ENCODE results near the gene EHMT1.

EHMT1 gene

GRCh38 chr9:137610944-137611343 lies 7.9 kb upstream of the EHMT1 start:
- Histone ChIP-seq H3K4me3 (ENCODE audit: insufficient read depth, low read length, poor library complexity, severe bottlenecking) (no peak overlapping the region), H3K9ac (ENCODE audit: low read length) (no peak overlapping the region), H3K27ac (ENCODE audit: low read depth, low read length) (no peak overlapping the region), H3K9me3 (ENCODE audit: insufficient read depth, low read length) (no peaks in the 10 kb centered on the region), H3K79me2 (ENCODE audit: insufficient read depth, low read length) (no peaks in the 10 kb centered on the region), H2AFZ (ENCODE audit: low read depth, low read length, severe bottlenecking) (no peak overlapping the region), H3F3A (ENCODE audit: insufficient read depth) (no peaks in the 10 kb centered on the region), H3K36me3 (ENCODE audit: low read length) (no peaks in the 10 kb centered on the region), H3K4me2 (ENCODE audit: low read depth, low read length, poor library complexity, severe bottlenecking) (no peak overlapping the region), H4K20me1 (ENCODE audit: low read depth, low read length) (no peaks in the 10 kb centered on the region), H3K27me3 (ENCODE audit: low read length) (no peaks in the 10 kb centered on the region), H3K9me2 (replicated peaks; ENCODE audit: insufficient read depth, low read length) (no peaks in the 10 kb centered on the region)
- TF ChIP-seq CTCF (IDR thresholded peaks at IDR 0.05; ENCODE audit: insufficient read depth, low read length, poor library complexity, severe bottlenecking) (no peak), EZH2phosphoT487 (conservative IDR thresholded peaks at IDR 0.05; ENCODE audit: low read length) (no peak)

DNA sequence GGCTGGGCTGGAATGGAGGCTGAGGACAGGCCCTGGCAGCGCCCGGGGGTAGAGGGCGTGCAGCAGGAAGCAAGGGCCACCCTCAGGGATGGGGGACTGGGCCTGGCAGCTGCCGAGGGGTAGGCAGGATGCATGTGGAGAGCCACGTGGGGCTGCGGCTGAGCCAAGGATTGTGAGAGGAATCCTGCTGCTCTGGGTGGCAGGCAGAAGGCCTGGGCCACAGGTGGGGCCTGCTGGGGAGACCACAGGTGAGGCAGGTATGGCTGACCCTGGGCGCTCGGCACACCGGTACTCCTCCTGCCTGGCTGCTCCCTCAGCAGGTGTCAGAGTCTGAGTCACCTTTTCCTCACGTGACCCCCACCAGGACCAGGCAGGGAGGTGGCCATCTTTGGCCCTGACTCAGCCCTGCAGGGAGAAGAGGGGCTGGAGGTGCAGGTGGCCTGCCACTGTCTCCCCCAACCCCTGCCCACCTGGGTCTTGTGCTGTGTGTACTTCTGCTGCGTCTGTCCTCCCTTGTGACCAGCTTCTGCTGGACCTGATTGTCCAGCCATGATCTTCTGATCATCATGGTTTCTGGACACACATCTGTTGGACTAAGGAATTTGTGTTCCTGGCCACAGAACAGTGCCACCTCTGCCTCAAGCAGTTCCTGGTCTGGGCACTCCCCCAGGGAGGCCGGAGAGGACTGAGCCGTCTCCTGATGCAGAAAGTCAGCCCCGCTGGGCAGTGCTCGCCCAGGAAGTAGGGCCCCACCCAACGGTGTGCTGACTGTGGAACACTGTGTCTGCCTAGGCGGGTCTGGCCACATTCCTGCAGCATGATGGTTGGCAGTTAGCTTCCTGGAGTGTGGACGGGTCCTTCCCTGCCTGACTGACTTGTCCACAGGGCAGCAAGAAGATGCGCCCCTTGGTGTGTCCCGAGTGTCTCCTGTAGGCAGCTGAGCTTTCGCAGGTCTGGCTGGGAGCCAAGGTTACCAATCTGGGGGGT lies 6.9 kb upstream of the EHMT1 start:
- Histone ChIP-seq H3K79me2 (ENCODE audit: insufficient read depth, low read length) (no peaks in the 10 kb centered on the region), H2AFZ (ENCODE audit: low read depth, low read length, severe bottlenecking) (no peak overlapping the region), H3K9ac (ENCODE audit: low read length) (no peak overlapping the region), H3K27ac (ENCODE audit: low read depth, low read length) (no peak overlapping the region), H3K9me2 (replicated peaks; ENCODE audit: insufficient read depth, low read length) (no peaks in the 10 kb centered on the region), H3F3A (ENCODE audit: insufficient read depth) (no peaks in the 10 kb centered on the region), H4K20me1 (ENCODE audit: low read depth, low read length) (no peaks in the 10 kb centered on the region), H3K36me3 (ENCODE audit: low read length) (no peaks in the 10 kb centered on the region), H3K4me2 (ENCODE audit: low read depth, low read length, poor library complexity, severe bottlenecking) (no peak overlapping the region), H3K27me3 (ENCODE audit: low read length) (no peaks in the 10 kb centered on the region), H3K4me3 (ENCODE audit: insufficient read depth, low read length, poor library complexity, severe bottlenecking) (no peak overlapping the region), H3K9me3 (ENCODE audit: insufficient read depth, low read length) (no peaks in the 10 kb centered on the region)
- TF ChIP-seq EZH2phosphoT487 (conservative IDR thresholded peaks at IDR 0.05; ENCODE audit: low read length) (no peak), CTCF (IDR thresholded peaks at IDR 0.05; ENCODE audit: insufficient read depth, low read length, poor library complexity, severe bottlenecking) (no peak)

DNA sequence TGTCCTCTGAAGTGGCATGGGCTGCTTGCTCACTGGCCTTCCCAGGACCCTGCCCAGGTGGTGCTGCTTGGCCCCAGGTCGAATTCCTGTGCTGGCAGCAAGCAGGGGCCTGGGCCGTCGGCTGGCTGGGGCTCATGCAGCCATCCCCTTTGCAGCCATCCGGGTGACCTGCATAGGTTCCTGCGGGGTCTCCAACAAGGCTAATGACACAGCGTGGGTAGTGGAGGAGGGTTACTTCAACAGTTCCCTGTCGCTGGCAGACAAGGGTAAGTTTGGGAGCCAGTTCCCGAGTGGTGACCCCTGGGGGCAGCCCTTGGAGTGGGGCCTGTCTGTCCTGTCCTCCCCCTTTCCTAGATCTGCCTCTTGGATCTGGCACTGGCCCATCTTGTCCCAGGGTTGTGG lies 6.1 kb upstream of the EHMT1 start:
- no peak overlapping the region for H3K4me3 ChIP-seq (ENCODE audit: insufficient read depth, low read length, poor library complexity, severe bottlenecking)
- no peak overlapping the region for H3K27ac ChIP-seq (ENCODE audit: low read depth, low read length)

More for the DNA sequence above, 6.1 kb upstream of the EHMT1 start:
- Histone ChIP-seq H3F3A (ENCODE audit: insufficient read depth) (no peaks in the 10 kb centered on the region), H3K4me2 (ENCODE audit: low read depth, low read length, poor library complexity, severe bottlenecking) (no peak overlapping the region), H3K27me3 (ENCODE audit: low read length) (no peaks in the 10 kb centered on the region), H3K9me3 (ENCODE audit: insufficient read depth, low read length) (no peaks in the 10 kb centered on the region), H3K9me2 (replicated peaks; ENCODE audit: insufficient read depth, low read length) (no peaks in the 10 kb centered on the region), H2AFZ (ENCODE audit: low read depth, low read length, severe bottlenecking) (no peak overlapping the region), H3K79me2 (ENCODE audit: insufficient read depth, low read length) (peaks cover 6% of the 10 kb centered on the region), H4K20me1 (ENCODE audit: low read depth, low read length) (no peaks in the 10 kb centered on the region), H3K9ac (ENCODE audit: low read length) (no peak overlapping the region), H3K36me3 (ENCODE audit: low read length) (no peaks in the 10 kb centered on the region)
- TF ChIP-seq CTCF (IDR thresholded peaks at IDR 0.05; ENCODE audit: insufficient read depth, low read length, poor library complexity, severe bottlenecking): no peak
- no peak for TF ChIP-seq EZH2phosphoT487 (conservative IDR thresholded peaks at IDR 0.05; ENCODE audit: low read length)

Data from SU-DHL-6 (cell line).